Activated CD4-positive, alpha-beta T cell treated with anti-CD3 and anti-CD28 coated beads, Interleukin-2, amount 50 U/mL, for 48 hours (primary cell): Measurements from ENCODE around the gene TCP11L2.
"Not testable (repeated sequence)": the region's sequence is repeated elsewhere in the genome, so short reads cannot be mapped to it uniquely, and the experiment has no call there.

Source experiments
- DNase-seq, 2 experiments: peaks; one replicate each; pipeline ENCODE4 v3.0.0-alpha.2; 2020

TCP11L2 gene

GRCh38 chr12:106309671-106310505, 7.4 kb downstream of the TCP11L2 start:
- DNase-seq: no peak

- DNase-seq: no peak
Observed at GRCh38 chr12:106310687-106311086, 8.2 kb downstream of the TCP11L2 start.

- no peak for DNase-seq
Observed at GRCh38 chr12:106311139-106311538, 8.6 kb downstream of the TCP11L2 start.

- not testable (repeated sequence) for DNase-seq
Observed at GRCh38 chr12:106313413-106313812, 10.9 kb downstream of the TCP11L2 start.

GRCh38 chr12:106315523-106315922, 13.0 kb downstream of the TCP11L2 start:
- DNase-seq: no peak

GRCh38 chr12:106317406-106318082, 15.0 kb downstream of the TCP11L2 start:
- DNase-seq: no peak

GRCh38 chr12:106321139-106321850, 18.8 kb downstream of the TCP11L2 start:
- DNase-seq: no peak

GRCh38 chr12:106323537-106323936, 21.0 kb downstream of the TCP11L2 start:
- DNase-seq: no peak

- no peak for DNase-seq
Observed at GRCh38 chr12:106327309-106327869, 24.9 kb downstream of the TCP11L2 start.

- DNase-seq: no peak
Observed at GRCh38 chr12:106328735-106329134, 26.2 kb downstream of the TCP11L2 start.

- DNase-seq: no peak
Observed at GRCh38 chr12:106329231-106329982, 26.9 kb downstream of the TCP11L2 start.

GRCh38 chr12:106331599-106331998, 29.1 kb downstream of the TCP11L2 start:
- no peak for DNase-seq

- DNase-seq: no peak
Observed at GRCh38 chr12:106332536-106332935, 30.0 kb downstream of the TCP11L2 start.

- no peak for DNase-seq
Observed at GRCh38 chr12:106333010-106333409, 30.5 kb downstream of the TCP11L2 start.

GRCh38 chr12:106333756-106334155, 31.2 kb downstream of the TCP11L2 start:
- no peak for DNase-seq

GRCh38 chr12:106341086-106341877, 38.7 kb downstream of the TCP11L2 start:
- no peak for DNase-seq

- no peak for DNase-seq
Observed at GRCh38 chr12:106342397-106343213, 40.1 kb downstream of the TCP11L2 start.

GRCh38 chr12:106343214-106343528, 40.6 kb downstream of the TCP11L2 start:
- DNase-seq: no peak

GRCh38 chr12:106344131-106344530, 41.6 kb downstream of the TCP11L2 start:
- DNase-seq: no peak

- no peak for DNase-seq
Observed at GRCh38 chr12:106345746-106346145, 43.2 kb downstream of the TCP11L2 start.

GRCh38 chr12:106348411-106348810, 45.9 kb downstream of the TCP11L2 start:
- no peak for DNase-seq
